Kidney (tissue), 14 donors: ENCODE results near the gene ZNF652. TPM values are rescaled to one million over a fixed set of nuclear protein-coding genes. Genes with fewer than 3 reads are reported as not detected.
A peak's percentile ranks its signal among the peaks of the same experiment; 100 is the strongest.

Experiments
- DNase-seq, 5 donors: peaks; one replicate each; pipeline ENCODE4 v3.0.0-alpha.2; 2013 to 2020
- FAIRE-seq: peaks from 2 replicates; lab custom pipeline; 2012; peaks lifted over from hg19 to GRCh38; lab: Jason Lieb, UNC
- H3K27ac ChIP-seq, 2 donors: one replicate each; pipeline ENCODE4 v1.7.0; 2013; ENCODE audit warnings: low read depth in 2 of 2, low read length in 2 of 2, inconsistent platforms in 1 of 2
- H3K27me3 ChIP-seq: one replicate; pipeline ENCODE4 v1.7.1; 2013; ENCODE audit warnings: low read length, inconsistent platforms; ENCODE audit not compliant: control insufficient read depth, insufficient read depth
- H3K36me3 ChIP-seq, 3 donors: one replicate each; pipeline versions ENCODE4 v1.7.0 to v1.7.1; 2013; ENCODE audit warnings: low read length in 3 of 3, control low read depth in 1 of 3, inconsistent platforms in 1 of 3; ENCODE audit not compliant: insufficient read depth in 3 of 3, control insufficient read depth in 2 of 3
- H3K4me1 ChIP-seq, 3 donors: one replicate each; pipeline versions ENCODE4 v1.7.0 to v1.7.1; 2013; ENCODE audit warnings: low read length in 3 of 3, inconsistent platforms in 1 of 3, low read depth in 1 of 3; ENCODE audit not compliant: control insufficient read depth in 2 of 3, insufficient read depth in 2 of 3
- H3K4me3 ChIP-seq, 3 donors: one replicate each; pipeline versions ENCODE4 v1.7.0 to v1.8.1; 2013; ENCODE audit warnings: low read length in 3 of 3, control low read depth in 1 of 3, inconsistent platforms in 1 of 3
- H3K9ac ChIP-seq, 3 donors: one replicate each; pipeline versions ENCODE4 v1.7.0 to v1.7.1; 2013; ENCODE audit warnings: low read length in 3 of 3, control low read depth in 1 of 3, inconsistent platforms in 1 of 3
- H3K9me3 ChIP-seq, 3 donors: one replicate each; pipeline versions ENCODE4 v1.7.0 to v1.7.1; 2013; ENCODE audit warnings: low read length in 3 of 3, control low read depth in 1 of 3, inconsistent platforms in 1 of 3; ENCODE audit not compliant: control insufficient read depth in 2 of 3, insufficient read depth in 1 of 3
- intact Hi-C: fragments of 100-400 bp; cut with DNase I; formaldehyde crosslinking; loops from one replicate; pipeline ENCODE4 v1.11.1; 2022
- polyA plus RNA-seq: library from polyadenylated mRNA; stranded (reverse); fragments of 350-450 nt; fragmentation: Illumina TruSeq; extraction: RNeasy Lipid Tissue Mini Kit (QIAGEN cat#74804); gene quantifications from one replicate; pipeline ENCODE4 v1.2.3, GENCODE V29; 2014; ENCODE audit warnings: low read depth, low replicate concordance; ENCODE audit not compliant: insufficient read depth
- total RNA-seq: library from RNA; stranded (reverse); fragmentation: NEBNext Ultra II Directional; extraction: Animal tissue kit (Norgen Biotek cat#: 25700); gene quantifications from one replicate; pipeline ENCODE4 v1.2.1, GENCODE V29; 2021
- TF ChIP-seq, protein P1 (sequence below): IDR thresholded peaks from 3 replicates; pipeline ENCODE4 v1.5.1; 2012; ENCODE audit warnings: mild to moderate bottlenecking, moderate library complexity, borderline replicate concordance; ENCODE audit not compliant: insufficient read depth; ENCODE audit errors: extremely low read depth
- donor health status: control.
- donor health status: control.
- donor health status: control.
- donor health status: control.
- donor health status: control.
- donor health status: DM: yes; HTN: yes; CAD: no.
- donor health status: Normal renal cell carcinoma (clear cell type).

ZNF652 gene
- total and polyA plus RNA-seq, 2 donors from 2014 or later: 30.1 to 49.0 TPM

DNA sequence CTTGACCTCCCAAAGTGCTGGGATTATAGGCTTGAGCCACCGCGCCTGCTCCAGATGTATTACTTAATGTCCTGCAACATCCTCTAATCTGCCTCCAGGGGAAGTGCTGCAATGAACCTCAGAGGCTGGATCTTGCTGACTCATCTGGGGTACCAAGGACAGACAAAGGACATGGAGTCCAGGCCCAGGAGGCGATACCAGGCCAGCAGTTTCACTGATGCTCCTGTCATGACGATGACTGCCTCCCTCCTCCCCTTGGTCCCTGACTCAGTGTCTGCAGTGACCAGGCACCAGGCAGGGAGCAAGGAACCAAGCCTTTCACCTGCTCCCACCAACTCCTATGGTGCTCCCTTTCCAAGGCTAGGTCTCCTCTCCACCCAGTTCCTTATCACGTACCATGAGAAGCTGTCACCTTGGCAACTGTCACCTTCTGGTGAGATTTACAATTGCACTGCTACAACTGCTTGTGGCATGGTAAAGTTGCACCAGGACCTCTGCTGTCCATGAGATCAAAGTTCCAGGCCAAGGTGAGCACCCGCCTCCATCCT, 109.8 kb downstream of the ZNF652 start:
- H3K9me3 ChIP-seq: no peaks in the 10 kb centered on the region
- H3K36me3 ChIP-seq: no peaks in the 10 kb centered on the region
- TF ChIP-seq, protein P1, sequence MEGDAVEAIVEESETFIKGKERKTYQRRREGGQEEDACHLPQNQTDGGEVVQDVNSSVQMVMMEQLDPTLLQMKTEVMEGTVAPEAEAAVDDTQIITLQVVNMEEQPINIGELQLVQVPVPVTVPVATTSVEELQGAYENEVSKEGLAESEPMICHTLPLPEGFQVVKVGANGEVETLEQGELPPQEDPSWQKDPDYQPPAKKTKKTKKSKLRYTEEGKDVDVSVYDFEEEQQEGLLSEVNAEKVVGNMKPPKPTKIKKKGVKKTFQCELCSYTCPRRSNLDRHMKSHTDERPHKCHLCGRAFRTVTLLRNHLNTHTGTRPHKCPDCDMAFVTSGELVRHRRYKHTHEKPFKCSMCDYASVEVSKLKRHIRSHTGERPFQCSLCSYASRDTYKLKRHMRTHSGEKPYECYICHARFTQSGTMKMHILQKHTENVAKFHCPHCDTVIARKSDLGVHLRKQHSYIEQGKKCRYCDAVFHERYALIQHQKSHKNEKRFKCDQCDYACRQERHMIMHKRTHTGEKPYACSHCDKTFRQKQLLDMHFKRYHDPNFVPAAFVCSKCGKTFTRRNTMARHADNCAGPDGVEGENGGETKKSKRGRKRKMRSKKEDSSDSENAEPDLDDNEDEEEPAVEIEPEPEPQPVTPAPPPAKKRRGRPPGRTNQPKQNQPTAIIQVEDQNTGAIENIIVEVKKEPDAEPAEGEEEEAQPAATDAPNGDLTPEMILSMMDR: no peak
- no peak for FAIRE-seq
- no peak overlapping the region for H3K9ac ChIP-seq
- no peaks in the 10 kb centered on the region for H3K4me1 ChIP-seq
- intact Hi-C loops: no loop called here
- H3K4me3 ChIP-seq: no peak overlapping the region
- no peaks in the 10 kb centered on the region for H3K27me3 ChIP-seq
- peak in 1 of 5 donors; percentile 18 for DNase-seq
- H3K27ac ChIP-seq: no peak overlapping the region

DNA sequence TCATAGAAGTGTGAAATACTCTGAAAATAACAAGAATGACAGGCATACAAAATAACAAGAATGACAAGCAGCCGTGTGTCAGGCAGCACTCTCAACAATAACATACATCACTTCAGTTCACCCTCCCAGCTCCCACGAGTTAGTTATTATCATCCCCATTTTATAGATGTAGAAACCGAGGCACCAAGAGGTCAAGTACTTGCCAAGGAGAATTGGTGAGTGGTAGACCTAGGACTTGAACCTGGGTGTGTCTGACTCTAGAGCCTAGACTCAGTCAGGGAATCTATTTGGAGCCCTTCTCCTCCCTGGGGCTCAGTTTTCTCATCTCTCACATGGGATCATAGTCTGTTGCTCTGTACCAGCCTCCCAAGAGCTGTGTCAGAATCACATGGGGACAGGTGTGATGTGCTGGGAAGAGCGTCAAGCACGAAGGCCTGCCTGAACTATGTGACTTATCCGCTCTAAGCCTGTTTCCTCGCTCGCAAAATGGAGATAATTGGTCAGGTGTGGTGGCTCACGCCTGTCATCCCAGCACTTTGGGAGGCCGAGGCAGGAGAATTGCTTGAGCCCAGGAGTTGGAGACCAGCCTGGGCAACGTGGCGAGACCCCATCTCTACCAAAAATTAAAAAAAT, 112.0 kb downstream of the ZNF652 start:
- no peaks in the 10 kb centered on the region for H3K9me3 ChIP-seq
- H3K4me1 ChIP-seq: no peaks in the 10 kb centered on the region
- H3K36me3 ChIP-seq: no peaks in the 10 kb centered on the region
- intact Hi-C loops: no loop called here
- no peak for FAIRE-seq
- no peak overlapping the region for H3K4me3 ChIP-seq
- DNase-seq: no peak
- TF ChIP-seq, protein P1: no peak
- no peaks in the 10 kb centered on the region for H3K27me3 ChIP-seq
- H3K9ac ChIP-seq: no peak overlapping the region
- H3K27ac ChIP-seq: no peak overlapping the region

DNA sequence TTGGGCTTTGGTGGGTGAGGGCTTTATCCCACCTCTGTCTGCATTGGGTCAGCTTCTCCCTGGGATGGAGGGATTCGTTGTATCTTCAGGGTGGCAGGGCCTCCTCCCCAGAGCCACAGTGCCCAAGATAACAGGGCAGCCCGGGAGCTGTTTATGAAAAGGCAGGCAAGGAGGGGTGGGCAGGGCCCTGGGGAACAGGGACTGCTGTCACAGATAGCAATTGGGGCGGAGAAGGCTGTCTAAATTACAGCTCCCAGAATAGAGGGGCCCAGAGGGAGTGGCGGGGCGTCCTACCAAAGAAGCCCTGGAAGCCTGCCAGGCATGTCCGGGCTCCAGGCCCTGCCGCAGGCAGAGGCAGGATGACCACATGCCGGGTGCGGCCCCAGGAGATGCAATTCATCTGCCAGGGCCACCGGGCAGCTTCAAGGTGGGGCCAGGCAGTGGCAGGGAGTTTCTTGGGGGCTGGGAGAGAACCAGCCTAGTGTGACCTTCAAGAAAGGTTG, 112.7 kb downstream of the ZNF652 start:
- Histone ChIP-seq H3K27me3 (no peaks in the 10 kb centered on the region), H3K36me3 (no peaks in the 10 kb centered on the region), H3K9ac (no peak overlapping the region), H3K4me1 (no peaks in the 10 kb centered on the region), H3K4me3 (no peak overlapping the region), H3K27ac (no peak overlapping the region), H3K9me3 (no peaks in the 10 kb centered on the region)
- no peak for FAIRE-seq
- TF ChIP-seq, protein P1: no peak
- intact Hi-C loops: no loop called here
- DNase-seq: peak in 2 of 5 donors; percentile 33 to 80
